GM12892 (cell line): ENCODE results near the gene IL1F10.

Experiments used
- POLR2A ChIP-seq: IDR thresholded peaks from 2 replicates; pipeline ENCODE4 v1.6.1; 2011; ENCODE audit warnings: low read depth, low read length, control low read depth
- POLR2AphosphoS5 ChIP-seq: IDR thresholded peaks from 2 replicates; pipeline ENCODE4 v1.6.1; 2011; ENCODE audit warnings: low read depth, low read length, control low read depth
- TAF1 ChIP-seq: IDR thresholded peaks from 2 replicates; pipeline ENCODE4 v1.6.1; 2011; ENCODE audit warnings: low read depth, mild to moderate bottlenecking, control low read depth, low read length, borderline replicate concordance

DNA sequence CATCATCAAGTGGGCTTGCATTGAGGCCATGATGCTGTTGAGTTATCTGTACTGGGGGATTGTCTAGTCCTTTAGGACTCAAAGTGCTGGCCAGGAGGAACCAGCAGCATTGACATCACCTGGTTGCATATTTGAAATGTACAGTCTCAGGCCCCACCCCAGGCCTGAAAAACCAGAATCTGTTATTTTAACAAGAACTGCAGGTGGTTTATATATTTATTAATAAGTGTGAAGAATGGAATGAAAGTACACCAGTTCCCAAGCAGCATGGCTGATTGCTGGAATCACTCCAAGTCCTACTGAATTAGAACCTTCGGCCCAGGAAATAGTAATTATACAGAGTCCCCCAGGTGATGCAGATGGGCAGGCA, 2.8 kb downstream of the IL1F10 start:
- TF ChIP-seq POLR2A (no peak), POLR2AphosphoS5 (no peak), TAF1 (no peak)
